Measurements from ENCODE around the gene EGFL7. TPM values are rescaled to one million over a fixed set of nuclear protein-coding genes. Genes with fewer than 3 reads are reported as not detected.

EGFL7 gene
- total and polyA plus RNA-seq, 2 of the 8 experiments (the other 6 are each of a cell fraction or from before 2014, with no cell fraction given): 37.8 to 53.4 TPM

- no peak overlapping the region for H4K5ac ChIP-seq (ENCODE audit: insufficient read length, low read depth, low read length)
- H3K4me1 ChIP-seq (replicated peaks in 1 of 4; ENCODE audit: control insufficient read depth in 3 of 4, insufficient read depth in 4 of 4, low read length in 3 of 4): peaks cover 0 to 23% (median 15%) of the 10 kb centered on the region in 4 experiments; a peak in 5 of 7 replicates
- H3K18ac ChIP-seq (ENCODE audit: extremely low read depth, low read length): no peak overlapping the region
- no peaks in the 10 kb centered on the region for H3K36me3 ChIP-seq (ENCODE audit: control insufficient read depth in 2 of 4, insufficient read depth in 4 of 4, low read length in 3 of 4)
- peak overlapping the region; percentile 84; the same call in 1 of the 2 replicates for H2BK12ac ChIP-seq (ENCODE audit: low read depth, low read length)
- peak overlapping the region; percentile 54 for H4K91ac ChIP-seq (replicated peaks; ENCODE audit: insufficient read length, low read length)
- no peak for FAIRE-seq
- no peak overlapping the region for H2BK120ac ChIP-seq (replicated peaks; ENCODE audit: low read depth, low read length)
- no peak overlapping the region for H2AK5ac ChIP-seq (ENCODE audit: low read depth, low read length)
- H3K9ac ChIP-seq (replicated peaks in 1 of 4; ENCODE audit: extremely low read depth in 1 of 4, low read depth in 3 of 4, low read length in 3 of 4): no peak overlapping the region
- no peak overlapping the region for H3K27ac ChIP-seq (ENCODE audit: low read depth, low read length)
- CTCF ChIA-PET (ENCODE audit: partially characterized antibody): interaction anchor here (0.9 to 12.8 kb wide), 11 partner anchors 9 to 287 kb away, joined by 3 to 125 read pairs (median 6); no protein-coding TSS in a partner anchor
- no peak overlapping the region for H3K4me3 ChIP-seq (ENCODE audit: extremely low read depth in 1 of 4, insufficient read depth in 2 of 4, low read depth in 3 of 4, low read length in 4 of 4)
- no peak overlapping the region for H3K56ac ChIP-seq (replicated peaks; ENCODE audit: insufficient read length, low read depth, low read length)
- H2BK15ac ChIP-seq (ENCODE audit: low read length): no peak overlapping the region; the same call in 1 of the 2 replicates
- 90% methylated on average over 44 of the region's 46 CpGs; no CpG with 5 or more reads in 1 of the 2 experiments for WGBS, 2 experiments (ENCODE audit: extremely low coverage in 1 of 2, insufficient coverage in 1 of 2, insufficient read length in 1 of 2, insufficient replicate concordance in 2 of 2, low coverage in 1 of 2, low lambda C conversion rate in 2 of 2, missing lambda C conversion rate in 1 of 2)
- H2BK20ac ChIP-seq (ENCODE audit: low read length): no peak overlapping the region; the same call in 1 of the 2 replicates
- POLR2A ChIA-PET (ENCODE audit: partially characterized antibody): interaction anchor here (1.0 to 2.1 kb wide), 2 partner anchors 16 to 36 kb away, joined by 3 to 5 read pairs; no protein-coding TSS in a partner anchor
- no peaks in the 10 kb centered on the region for H4K20me1 ChIP-seq (replicated peaks in 1 of 2; ENCODE audit: control insufficient read depth in 1 of 2, insufficient read depth in 2 of 2, low read length in 2 of 2)
- no peaks in the 10 kb centered on the region for H3K9me3 ChIP-seq (ENCODE audit: insufficient read depth in 2 of 2, low read depth in 1 of 2, low read length in 1 of 2)
- H4K8ac ChIP-seq (ENCODE audit: extremely low read depth, insufficient read depth, low read length): peak overlapping the region; percentile 62; the same call in 1 of the 2 replicates
- H3K79me1 ChIP-seq (ENCODE audit: low read depth, low read length): no peaks in the 10 kb centered on the region
- no peak overlapping the region for H3K23ac ChIP-seq (ENCODE audit: insufficient read length)
- H3K14ac ChIP-seq (ENCODE audit: insufficient read length): no peak overlapping the region
- H3K4me2 ChIP-seq (ENCODE audit: insufficient read depth in 1 of 2, low read depth in 2 of 2, low read length in 2 of 2): no peak overlapping the region
- no peaks in the 10 kb centered on the region for H3K79me2 ChIP-seq (ENCODE audit: control insufficient read depth in 1 of 2, insufficient read depth in 2 of 2, low read length in 2 of 2)
- no peak overlapping the region for H2BK5ac ChIP-seq (ENCODE audit: low read depth, low read length)
- H2AFZ ChIP-seq (ENCODE audit: low read length): no peak overlapping the region
- no peak overlapping the region for H3K4ac ChIP-seq (replicated peaks; ENCODE audit: insufficient read length, low read depth, low read length)
- peak in 1 of 2 experiments; percentile 41 for DNase-seq (ENCODE audit: low read depth in 1 of 2, low spot score in 2 of 2)
- peaks cover 5% of the 10 kb centered on the region; the same call in 1 of the 2 replicates for H3K23me2 ChIP-seq (ENCODE audit: low read depth, low read length)
- H3K27me3 ChIP-seq (replicated peaks in 1 of 4; ENCODE audit: control insufficient read depth in 3 of 4, extremely low read depth in 1 of 4, insufficient read depth in 3 of 4, low read length in 3 of 4): no peaks in the 10 kb centered on the region; a peak in 1 of 7 replicates
- no peak for TF ChIP-seq GABPA (IDR thresholded peaks at IDR 0.05; ENCODE audit: borderline replicate concordance, insufficient read depth, low read length)
These were observed 29.7 kb downstream of the EGFL7 start for GRCh38 chr9:136692185-136693134.
